ENCODE data around the gene ATXN7.

Gene ATXN7

DNA sequence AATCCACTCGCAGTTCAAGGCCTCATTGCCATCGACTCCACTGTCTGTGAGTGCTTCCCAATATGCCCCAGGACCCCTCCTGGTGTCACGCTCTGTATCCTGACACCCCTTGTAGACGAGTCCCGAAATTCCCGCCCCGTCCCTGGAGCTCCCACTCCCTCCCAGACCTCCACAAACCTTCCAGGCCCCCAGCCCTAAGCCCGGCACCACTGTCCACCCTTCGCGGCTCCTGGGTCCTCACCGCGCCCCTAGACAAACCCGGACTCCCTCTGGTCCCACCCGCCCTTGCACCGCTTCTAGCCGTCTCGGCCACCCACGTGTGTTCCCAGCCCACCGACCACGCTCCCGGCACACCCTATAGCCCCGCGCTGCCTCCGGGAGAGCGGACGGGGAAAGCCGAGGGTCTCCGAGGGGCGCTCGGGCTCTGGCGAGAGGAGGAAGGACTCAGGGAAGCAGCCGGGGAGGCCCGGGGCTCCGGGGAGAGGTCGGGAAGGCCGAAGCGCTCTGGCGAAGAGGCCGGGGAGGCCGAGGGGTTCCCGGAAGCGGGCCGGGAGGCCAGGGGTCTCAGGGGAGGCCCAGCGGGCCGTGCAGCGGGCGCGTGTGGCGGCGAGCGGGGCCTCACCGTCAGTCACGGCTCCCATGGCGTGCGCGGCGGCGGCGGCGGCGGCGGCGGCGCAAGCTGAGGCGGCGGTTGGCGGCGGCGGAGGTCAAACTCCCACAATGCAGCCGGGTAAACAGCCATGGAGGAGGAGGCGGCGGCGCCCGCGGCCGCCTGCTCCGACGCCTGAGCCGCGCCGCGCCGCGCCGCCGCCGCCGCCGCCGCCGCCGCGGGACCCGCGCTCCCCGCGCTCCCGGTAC lies at the start of gene ATXN7, which contains the start of gene THOC7:
Gene ATXN7, plus strand, starts transcription at position 718 of the 858 bp plus-strand sequence. CDS start 48,732 bp downstream, outside the sequence.
Gene THOC7, minus strand, starts transcription at position 656 of the 858 bp plus-strand sequence. Its CDS starts 15 bp downstream, at position 641.
- FAIRE-seq = no peak

GRCh38 chr3:63814237-63814636 lies 49.4 kb upstream of the ATXN7 start:
- FAIRE-seq = no peak

DNA sequence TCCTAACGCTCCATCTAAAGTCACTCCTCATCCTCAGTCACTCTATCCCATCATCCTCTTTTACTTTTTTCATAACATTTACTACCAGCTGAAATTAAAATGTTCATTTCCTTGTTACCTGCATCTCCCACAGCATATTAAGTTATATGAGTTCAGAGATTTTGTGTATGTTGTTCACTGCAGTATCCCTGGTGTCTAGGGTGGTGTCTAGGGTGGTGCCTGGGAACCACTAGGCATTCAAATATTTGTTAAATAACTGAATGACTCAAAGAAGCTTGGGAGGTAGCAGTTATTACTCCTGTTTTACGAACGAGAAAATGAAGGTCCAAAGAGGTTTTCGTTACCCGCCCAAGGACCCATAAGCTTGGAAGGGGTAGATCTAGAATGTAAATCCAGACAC lies 46.4 kb upstream of the ATXN7 start:
- no peak for FAIRE-seq

DNA sequence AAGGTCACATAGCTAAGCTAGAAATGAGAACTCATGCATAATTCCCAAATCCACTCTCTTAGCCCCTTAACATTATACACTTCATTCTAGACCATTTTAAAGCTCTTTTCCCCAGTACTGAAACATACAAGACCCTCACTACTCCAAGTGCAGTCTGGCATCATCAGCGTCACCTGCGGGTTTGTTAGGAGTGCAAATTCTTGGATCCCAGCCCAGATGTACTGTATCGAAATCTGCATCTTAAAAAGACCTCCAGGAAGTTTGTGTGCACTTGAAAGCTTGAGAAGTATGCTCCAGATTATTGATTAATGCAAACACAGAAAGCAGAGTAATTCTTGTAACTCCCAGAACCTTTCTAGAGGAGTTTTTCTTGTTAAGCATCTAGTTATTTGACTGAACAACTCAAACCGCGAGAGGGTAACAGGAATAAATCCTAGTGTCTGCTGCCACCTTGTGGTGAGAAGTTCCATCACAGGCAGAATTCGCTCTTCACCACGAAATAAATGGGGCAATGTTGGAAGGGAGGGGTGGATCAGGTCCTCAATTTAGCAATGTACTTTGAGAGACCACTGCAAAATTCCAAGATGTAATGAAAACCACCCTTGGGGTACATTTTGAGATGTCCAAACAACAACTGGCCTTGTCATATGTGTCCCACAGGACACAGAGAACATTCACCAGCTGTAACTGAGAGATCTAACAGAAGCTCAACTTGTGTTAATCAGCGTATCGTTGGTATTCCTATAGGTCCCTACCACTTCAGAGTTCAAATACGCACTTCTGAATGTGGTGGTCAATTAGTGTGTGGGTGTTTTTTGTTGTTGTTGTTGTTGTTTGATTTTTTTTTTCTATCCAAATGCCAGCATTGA lies 45.2 kb upstream of the ATXN7 start:
- FAIRE-seq = peak; percentile 89

- FAIRE-seq = no peak
Observed at GRCh38 chr3:63819151-63819398, 44.6 kb upstream of the ATXN7 start, which contains the start of gene C3orf49. TSS of gene C3orf49 (plus strand) at chr3:63819299. CDS start at chr3:63819472, 173 bp downstream.

DNA sequence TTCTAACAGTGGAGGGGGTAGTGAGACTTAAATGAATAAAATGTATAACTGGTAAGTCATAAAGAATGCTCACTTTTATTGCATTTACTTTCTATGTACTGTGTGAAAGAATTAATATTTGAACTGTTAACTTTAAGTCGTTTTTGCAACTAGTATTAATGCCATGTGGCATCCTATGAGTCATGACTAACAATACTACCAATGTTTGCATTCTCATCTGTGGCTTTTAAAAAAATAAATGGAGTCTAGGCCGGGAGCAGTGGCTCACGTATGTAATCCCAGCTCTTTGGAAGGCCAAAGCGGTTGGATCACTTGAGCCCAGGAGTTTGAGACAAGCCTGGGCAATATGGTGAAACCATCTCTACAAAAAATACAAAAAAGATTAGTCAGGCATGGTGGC lies 39.4 kb upstream of the ATXN7 start:
- FAIRE-seq = no peak

- no peak for FAIRE-seq
Observed at GRCh38 chr3:63830526-63830925, 33.1 kb upstream of the ATXN7 start.

GRCh38 chr3:63832395-63832794 lies 31.3 kb upstream of the ATXN7 start:
- no peak for FAIRE-seq

DNA sequence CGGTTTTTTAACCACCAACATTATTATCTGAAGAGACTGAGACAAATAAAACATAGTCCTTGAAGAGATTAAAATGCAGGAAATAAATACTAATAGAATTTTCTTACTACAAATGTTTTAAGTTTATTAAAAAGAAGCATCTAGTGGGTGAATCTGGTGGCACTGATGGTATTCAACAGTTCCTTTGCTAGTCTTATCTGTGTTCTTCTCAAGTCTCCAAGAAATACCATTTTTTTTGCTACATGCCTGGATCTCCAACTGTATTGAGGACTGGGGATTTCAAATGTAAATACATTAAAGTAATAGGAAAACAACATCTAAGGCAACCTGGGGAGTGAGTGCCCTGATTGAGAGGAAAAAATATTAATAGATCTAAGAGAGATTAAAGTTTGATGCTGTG lies 22.0 kb upstream of the ATXN7 start:
- no peak for FAIRE-seq

GRCh38 chr3:63842127-63842526 lies 21.5 kb upstream of the ATXN7 start:
- FAIRE-seq = no peak

- no peak for FAIRE-seq
Observed at GRCh38 chr3:63845215-63845614, 18.5 kb upstream of the ATXN7 start.

GRCh38 chr3:63847718-63848450 lies 15.8 kb upstream of the ATXN7 start:
- FAIRE-seq = no peak

GRCh38 chr3:63849175-63849574 lies 14.5 kb upstream of the ATXN7 start:
- FAIRE-seq = no peak

DNA sequence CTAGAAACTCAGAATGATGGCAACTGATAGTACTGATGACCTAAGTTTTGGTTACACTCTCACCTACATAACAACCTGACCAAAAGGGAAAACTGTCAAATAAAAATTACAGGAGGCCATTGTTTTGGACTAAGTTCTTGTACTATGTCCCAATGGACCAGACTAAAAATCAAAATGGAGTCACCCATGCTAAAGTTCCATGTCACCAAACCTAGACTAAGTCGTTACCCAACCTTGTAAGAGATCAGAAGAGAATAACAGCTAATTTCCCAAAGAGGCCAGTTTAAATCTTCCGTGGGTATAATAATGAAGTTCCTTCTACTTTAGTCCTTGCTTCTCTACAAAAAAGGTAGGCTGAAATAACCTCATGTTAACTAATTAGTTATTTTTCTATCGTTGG lies 12.4 kb upstream of the ATXN7 start:
- FAIRE-seq = no peak

DNA sequence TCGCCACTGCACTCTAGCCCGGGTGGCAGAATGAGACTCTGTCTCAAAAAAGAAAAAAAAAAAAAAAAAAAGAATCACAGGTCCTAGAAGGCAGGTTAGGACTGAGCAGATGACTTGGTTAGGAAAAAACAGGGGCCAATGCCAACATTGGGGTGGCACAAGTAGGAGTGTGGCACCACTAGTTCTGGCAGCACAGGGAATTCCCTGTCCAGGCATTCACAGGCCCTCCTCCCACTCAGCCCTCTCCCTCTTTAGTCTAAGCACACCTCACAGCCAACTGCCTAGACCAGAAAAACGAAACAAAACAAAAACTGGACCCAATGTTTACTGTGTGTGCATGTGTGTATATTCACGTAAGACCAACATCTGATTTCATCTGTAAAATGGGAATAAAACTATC lies 10.6 kb upstream of the ATXN7 start:
- no peak for FAIRE-seq

- no peak for FAIRE-seq
Observed at GRCh38 chr3:63855333-63855940, 8.2 kb upstream of the ATXN7 start.

- FAIRE-seq = no peak
Observed at GRCh38 chr3:63857311-63857710, 6.4 kb upstream of the ATXN7 start.

DNA sequence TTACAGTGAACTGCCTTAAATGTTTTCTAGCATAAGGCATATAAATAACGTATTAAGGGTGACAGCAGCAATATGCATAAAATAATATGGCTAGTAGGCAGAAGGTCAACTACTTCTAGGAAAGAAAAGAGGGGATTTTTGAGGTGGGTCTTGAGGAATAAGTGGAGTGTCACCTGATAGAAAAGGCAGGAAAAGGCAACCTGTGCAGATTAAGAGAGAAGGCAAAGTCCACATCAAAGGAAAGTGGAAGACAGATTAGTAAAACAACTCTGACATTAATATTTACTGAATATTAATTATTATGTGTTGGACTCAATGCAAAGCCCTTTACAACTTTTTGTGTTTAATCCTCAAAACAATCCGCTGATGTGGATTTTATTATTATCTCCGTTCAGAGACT lies 2.9 kb upstream of the ATXN7 start:
- no peak for FAIRE-seq

DNA sequence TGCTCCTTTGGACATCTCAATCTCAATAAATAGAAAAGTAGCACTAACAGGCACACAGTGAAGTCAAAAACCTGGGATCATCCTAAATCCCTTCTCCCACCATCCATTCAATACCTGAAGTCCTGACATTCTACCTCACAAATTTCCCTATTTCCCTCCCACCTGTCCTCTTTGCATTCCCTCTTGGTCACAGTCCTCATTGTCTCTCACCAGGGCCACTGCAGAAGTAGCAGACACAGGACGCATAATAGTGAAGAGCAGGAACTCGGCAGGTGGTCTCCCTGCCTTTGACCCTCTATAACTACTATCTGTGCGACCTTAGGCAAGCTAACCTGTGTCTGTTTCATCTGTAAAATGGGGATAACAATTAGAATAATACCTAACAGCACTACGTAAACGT lies 2.4 kb upstream of the ATXN7 start:
- no peak for FAIRE-seq

GRCh38 chr3:63862804-63863149 lies 890 bp upstream of the ATXN7 start:
- no peak for FAIRE-seq

GRCh38 chr3:63864008-63864964 lies 619 bp downstream of the ATXN7 start:
- no peak for FAIRE-seq

DNA sequence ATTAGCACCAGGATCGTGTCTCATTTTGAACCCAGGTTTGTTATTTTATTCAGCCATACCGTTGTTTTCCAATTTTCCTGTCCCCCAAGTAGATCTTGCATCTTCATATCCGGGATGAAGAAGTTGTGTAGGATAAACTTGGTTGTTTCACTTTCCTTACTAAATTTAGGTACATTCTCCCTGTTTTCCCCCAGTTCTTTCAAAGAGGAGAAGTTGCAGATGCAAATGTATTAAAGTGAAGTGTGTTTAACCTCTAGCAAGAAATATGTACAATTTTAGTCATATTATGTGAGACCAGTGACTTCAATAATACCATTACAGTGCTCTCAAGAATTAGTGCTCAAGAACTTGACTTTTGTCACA lies 1.3 kb downstream of the ATXN7 start:
- no peak for FAIRE-seq

Data from G401.6 (cell line).